Measurements from ENCODE around the gene LSAMP. TPM values are rescaled to one million over a fixed set of nuclear protein-coding genes. Genes with fewer than 3 reads are reported as not detected.

LSAMP gene
- total and polyA plus RNA-seq, 2 donors (not counting 1 experiment from before 2014, with no cell fraction given), result not detected

- no peak overlapping the region for H3K9ac ChIP-seq (ENCODE audit: low read length)
- POLR2A ChIA-PET, result no interaction called here
- DNase-seq (no peak), ATAC-seq (ENCODE audit: low read depth) (no peak)
- H4K20me1 ChIP-seq (ENCODE audit: control insufficient read depth, insufficient read depth, low read length, poor library complexity, severe bottlenecking), result no peaks in the 10 kb centered on the region
- no peaks in the 10 kb centered on the region for H3K36me3 ChIP-seq (replicated peaks in 1 of 2; ENCODE audit: control extremely low read depth in 1 of 2, control insufficient read depth in 1 of 2, extremely low read depth in 1 of 2, insufficient read depth in 2 of 2, low read length in 1 of 2)
- H3K4me1 Mint-ChIP-seq, result no peaks in the 10 kb centered on the region
- H3K4me3 ChIP-seq (ENCODE audit: control extremely low read depth in 1 of 5, extremely low read depth in 1 of 5, insufficient read depth in 1 of 5, low read depth in 2 of 5, low read length in 4 of 5), result no peak overlapping the region
- H3K9me3 ChIP-seq (ENCODE audit: control extremely low read depth in 1 of 3, control insufficient read depth in 2 of 3, insufficient read depth in 1 of 3, low read length in 2 of 3), result no peaks in the 10 kb centered on the region
- H3K4me3 Mint-ChIP-seq, result no peak overlapping the region
- no peaks in the 10 kb centered on the region for H3K79me2 ChIP-seq (ENCODE audit: control insufficient read depth, insufficient read depth, low read length)
- H3K4me1 ChIP-seq (ENCODE audit: control insufficient read depth in 2 of 2, insufficient read depth in 2 of 2, low read length in 2 of 2), result no peaks in the 10 kb centered on the region
- H3K27ac ChIP-seq (ENCODE audit: low read length in 2 of 2), result no peak overlapping the region
- no peak overlapping the region for H3K27ac Mint-ChIP-seq
- H3K27me3 ChIP-seq (replicated peaks in 1 of 4; ENCODE audit: control extremely low read depth in 1 of 4, control insufficient read depth in 3 of 4, insufficient read depth in 4 of 4, low read length in 3 of 4), result no peaks in the 10 kb centered on the region
- intact Hi-C loops (cut with micrococcal nuclease), result no loop called here
- CTCF ChIA-PET, result no interaction called here
- no peak for TF ChIP-seq EZH2 (IDR thresholded peaks at IDR 0.05; ENCODE audit: borderline replicate concordance, insufficient read depth, low read depth, low read length, poor library complexity, severe bottlenecking)
- TF ChIP-seq CTCF (IDR thresholded peaks at IDR 0.05), result no peak
- no peak overlapping the region for H3K4me2 ChIP-seq (replicated peaks; ENCODE audit: low read depth, low read length, poor library complexity, severe bottlenecking)
- H3K9me3 Mint-ChIP-seq (ENCODE audit: insufficient read depth), result no peaks in the 10 kb centered on the region
- WGBS (ENCODE audit: insufficient coverage), result no CpG with 5 or more reads among the region's 1 CpG
- no peaks in the 10 kb centered on the region for H3K27me3 Mint-ChIP-seq
- no peak overlapping the region for H2AFZ ChIP-seq (ENCODE audit: insufficient read depth, low read depth, low read length, poor library complexity, severe bottlenecking)
These were observed 126.9 kb downstream of the LSAMP start for GRCh38 chr3:116318370-116318769.

DNA sequence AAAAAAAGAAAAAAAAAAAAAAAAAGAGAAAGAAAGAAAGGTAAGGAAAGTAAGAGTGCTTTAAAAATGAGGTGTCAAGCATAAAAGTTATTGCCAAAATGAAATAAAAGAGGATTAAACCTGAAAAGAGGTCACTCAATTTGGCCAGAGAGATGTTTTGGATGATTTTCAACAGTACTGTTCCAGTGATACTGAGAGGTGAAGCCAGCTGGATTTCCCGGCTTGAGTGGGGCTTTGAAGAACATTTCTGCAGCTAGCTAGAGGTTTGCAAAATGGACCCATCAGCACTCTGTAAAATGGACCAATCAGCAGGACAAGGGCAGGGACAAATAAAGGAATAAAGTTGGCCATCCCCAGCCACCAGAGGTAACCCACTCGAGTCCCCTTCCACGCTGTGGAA, 128.5 kb downstream of the LSAMP start:
- H3K27me3 Mint-ChIP-seq, result no peaks in the 10 kb centered on the region
- Histone ChIP-seq H3K4me1 (ENCODE audit: control insufficient read depth in 2 of 2, insufficient read depth in 2 of 2, low read length in 2 of 2) (no peaks in the 10 kb centered on the region), H2AFZ (ENCODE audit: insufficient read depth, low read depth, low read length, poor library complexity, severe bottlenecking) (no peak overlapping the region), H3K9ac (ENCODE audit: low read length) (no peak overlapping the region), H3K4me3 (ENCODE audit: control extremely low read depth in 1 of 5, extremely low read depth in 1 of 5, insufficient read depth in 1 of 5, low read depth in 2 of 5, low read length in 4 of 5) (no peak overlapping the region), H3K79me2 (ENCODE audit: control insufficient read depth, insufficient read depth, low read length) (no peaks in the 10 kb centered on the region), H3K27me3 (replicated peaks in 1 of 4; ENCODE audit: control extremely low read depth in 1 of 4, control insufficient read depth in 3 of 4, insufficient read depth in 4 of 4, low read length in 3 of 4) (no peaks in the 10 kb centered on the region), H4K20me1 (ENCODE audit: control insufficient read depth, insufficient read depth, low read length, poor library complexity, severe bottlenecking) (no peaks in the 10 kb centered on the region), H3K4me2 (replicated peaks; ENCODE audit: low read depth, low read length, poor library complexity, severe bottlenecking) (no peak overlapping the region), H3K27ac (ENCODE audit: low read length in 2 of 2) (no peak overlapping the region), H3K9me3 (ENCODE audit: control extremely low read depth in 1 of 3, control insufficient read depth in 2 of 3, insufficient read depth in 1 of 3, low read length in 2 of 3) (no peaks in the 10 kb centered on the region), H3K36me3 (replicated peaks in 1 of 2; ENCODE audit: control extremely low read depth in 1 of 2, control insufficient read depth in 1 of 2, extremely low read depth in 1 of 2, insufficient read depth in 2 of 2, low read length in 1 of 2) (no peaks in the 10 kb centered on the region)
- ATAC-seq (ENCODE audit: low read depth) (no peak), DNase-seq (no peak)
- H3K9me3 Mint-ChIP-seq (ENCODE audit: insufficient read depth), result no peaks in the 10 kb centered on the region
- intact Hi-C loops (cut with micrococcal nuclease), result no loop called here
- POLR2A ChIA-PET, result no interaction called here
- H3K4me3 Mint-ChIP-seq, result no peak overlapping the region
- no peaks in the 10 kb centered on the region for H3K4me1 Mint-ChIP-seq
- 88% methylated on average over 3 of the region's 3 CpGs for WGBS (ENCODE audit: insufficient coverage)
- CTCF ChIA-PET, result no interaction called here
- TF ChIP-seq EZH2 (IDR thresholded peaks at IDR 0.05; ENCODE audit: borderline replicate concordance, insufficient read depth, low read depth, low read length, poor library complexity, severe bottlenecking), result no peak
- TF ChIP-seq CTCF (IDR thresholded peaks at IDR 0.05), result no peak
- H3K27ac Mint-ChIP-seq, result no peak overlapping the region
